ENCODE results near the gene TAAR5. TPM values are rescaled to one million over a fixed set of nuclear protein-coding genes. Genes with fewer than 3 reads are reported as not detected.
"Not testable (repeated sequence)": the region's sequence is repeated elsewhere in the genome, so short reads cannot be mapped to it uniquely, and the experiment has no call there.

TAAR5 gene
- total RNA-seq, 4 donors from 2014 or later: not detected

GRCh38 chr6:132612449-132613108 lies 23.0 kb upstream of the TAAR5 start:
- Histone ChIP-seq H3K36me3 (no peaks in the 10 kb centered on the region), H3K27ac (no peak overlapping the region), H3K27me3 (no peaks in the 10 kb centered on the region), H3K9me3 (no peaks in the 10 kb centered on the region), H3K4me3 (no peak overlapping the region), H3K4me1 (no peaks in the 10 kb centered on the region)
- WGBS, 2 donors (ENCODE audit: low coverage in 1 of 2): 53 to 56% methylated on average over 3 to 4 of the region's 4 CpGs
- TF ChIP-seq POLR2AphosphoS5 (IDR thresholded peaks at IDR 0.05) (no peak), POLR2A (IDR thresholded peaks at IDR 0.05) (no peak), CTCF (IDR thresholded peaks at IDR 0.05) (no peak), EP300 (IDR thresholded peaks at IDR 0.05) (no peak)
- ATAC-seq: no peak

- Histone ChIP-seq H3K27me3 (no peaks in the 10 kb centered on the region), H3K4me1 (no peaks in the 10 kb centered on the region), H3K9me3 (no peaks in the 10 kb centered on the region), H3K4me3 (no peak overlapping the region), H3K27ac (no peak overlapping the region), H3K36me3 (no peaks in the 10 kb centered on the region)
- 81 to 82% methylated on average over 2 of the region's 2 CpGs for WGBS, 2 donors (ENCODE audit: low coverage in 1 of 2)
- TF ChIP-seq POLR2A (IDR thresholded peaks at IDR 0.05): no peak
- TF ChIP-seq POLR2AphosphoS5 (IDR thresholded peaks at IDR 0.05): no peak
- no peak for TF ChIP-seq CTCF (IDR thresholded peaks at IDR 0.05)
- TF ChIP-seq EP300 (IDR thresholded peaks at IDR 0.05): no peak
- no peak for ATAC-seq
Measured at GRCh38 chr6:132611616-132612015, 22.1 kb upstream of the TAAR5 start.

- 85 to 92% methylated on average over 5 of the region's 5 CpGs for WGBS, 2 donors (ENCODE audit: low coverage in 1 of 2)
- Histone ChIP-seq H3K36me3 (no peaks in the 10 kb centered on the region), H3K27me3 (no peaks in the 10 kb centered on the region), H3K27ac (no peak overlapping the region), H3K9me3 (no peaks in the 10 kb centered on the region), H3K4me3 (no peak overlapping the region), H3K4me1 (no peaks in the 10 kb centered on the region)
- no peak for TF ChIP-seq EP300 (IDR thresholded peaks at IDR 0.05)
- no peak for TF ChIP-seq CTCF (IDR thresholded peaks at IDR 0.05)
- TF ChIP-seq POLR2AphosphoS5 (IDR thresholded peaks at IDR 0.05): no peak
- TF ChIP-seq POLR2A (IDR thresholded peaks at IDR 0.05): no peak
- no peak for ATAC-seq
Measured at GRCh38 chr6:132607544-132608233, 18.1 kb upstream of the TAAR5 start.

GRCh38 chr6:132604635-132605152 lies 15.2 kb upstream of the TAAR5 start:
- H3K36me3 ChIP-seq: no peaks in the 10 kb centered on the region
- ATAC-seq: no peak
- no peak overlapping the region for H3K27ac ChIP-seq
- TF ChIP-seq POLR2A (IDR thresholded peaks at IDR 0.05) (no peak), EP300 (IDR thresholded peaks at IDR 0.05) (no peak), POLR2AphosphoS5 (IDR thresholded peaks at IDR 0.05) (no peak), CTCF (IDR thresholded peaks at IDR 0.05) (no peak)
- 73 to 82% methylated on average over 2 to 8 of the region's 8 CpGs for WGBS, 2 donors (ENCODE audit: low coverage in 1 of 2)
- H3K9me3 ChIP-seq: no peaks in the 10 kb centered on the region
- no peak overlapping the region for H3K4me3 ChIP-seq
- H3K4me1 ChIP-seq: no peaks in the 10 kb centered on the region
- H3K27me3 ChIP-seq: no peaks in the 10 kb centered on the region

GRCh38 chr6:132600900-132601299 lies 11.4 kb upstream of the TAAR5 start:
- not testable (repeated sequence) for H3K36me3 ChIP-seq, H3K27me3 ChIP-seq, H3K27ac ChIP-seq, ATAC-seq, H3K4me1 ChIP-seq, H3K9me3 ChIP-seq, H3K4me3 ChIP-seq

Measured in gastroesophageal sphincter (tissue), 4 donors.